HG03457 (cell line): ENCODE data around the gene THSD7B.
"Not testable (repeated sequence)": the region's sequence is repeated elsewhere in the genome, so short reads cannot be mapped to it uniquely, and the experiment has no call there.

ENCODE experiments used
- ATAC-seq: cut with Tn5 transposase; IDR thresholded peaks from one replicate; pipeline ENCODE4 v1.9.1; 2021; ENCODE audit warnings: moderate number of reproducible peaks; ENCODE audit not compliant: unreplicated experiment

Gene THSD7B

DNA sequence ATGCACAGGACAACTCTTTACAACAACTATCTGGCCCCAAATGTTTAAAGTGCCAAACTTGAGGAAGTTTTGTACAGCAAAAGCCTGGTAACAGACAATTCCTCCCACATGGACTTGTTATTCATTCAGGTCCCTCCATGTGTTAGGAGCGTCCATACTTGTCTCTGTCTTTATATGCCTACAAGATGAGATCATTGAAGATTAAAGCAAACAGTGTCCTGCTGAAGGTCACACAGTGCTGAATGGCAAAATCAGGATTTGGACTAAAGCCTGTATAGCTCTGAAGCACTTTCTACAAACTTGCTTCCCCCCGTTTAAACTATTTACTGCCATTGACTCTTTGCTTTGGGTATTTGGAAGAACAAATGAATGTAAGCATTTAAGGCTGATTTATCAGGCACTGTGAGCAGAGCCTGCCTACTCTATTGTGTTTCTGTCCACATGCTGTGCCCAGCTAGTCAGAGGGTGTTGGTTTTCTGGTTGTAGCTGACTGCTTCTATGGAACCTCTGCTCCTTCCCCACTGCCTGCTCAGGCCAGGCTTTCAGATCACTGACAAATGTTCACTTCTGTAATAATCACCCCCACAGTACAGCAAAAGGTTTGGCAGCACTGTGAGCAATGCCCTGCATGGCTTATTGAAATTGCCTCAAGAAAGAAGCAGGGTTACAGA lies 274.3 kb downstream of the THSD7B start:
- no peak for ATAC-seq

DNA sequence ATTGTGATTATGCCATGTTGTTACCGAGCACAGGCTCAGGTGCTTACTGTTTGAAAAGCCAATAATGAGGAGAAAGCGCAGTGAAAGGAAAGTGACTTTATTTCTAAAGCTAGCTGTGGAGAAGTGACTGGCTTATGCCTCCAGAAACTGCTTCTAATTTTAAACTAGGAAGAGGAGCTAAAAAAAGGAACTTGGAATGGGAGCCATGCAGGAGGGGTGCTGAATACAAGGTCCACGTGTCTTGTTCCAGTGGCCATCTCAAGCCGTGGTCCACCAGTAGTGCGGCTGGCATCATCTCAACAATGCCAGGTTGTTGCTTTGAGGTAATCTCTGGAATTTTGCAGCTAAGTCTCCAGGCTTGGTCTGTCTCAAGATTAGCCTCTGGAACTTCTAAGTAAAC lies 282.0 kb downstream of the THSD7B start:
- ATAC-seq: no peak

DNA sequence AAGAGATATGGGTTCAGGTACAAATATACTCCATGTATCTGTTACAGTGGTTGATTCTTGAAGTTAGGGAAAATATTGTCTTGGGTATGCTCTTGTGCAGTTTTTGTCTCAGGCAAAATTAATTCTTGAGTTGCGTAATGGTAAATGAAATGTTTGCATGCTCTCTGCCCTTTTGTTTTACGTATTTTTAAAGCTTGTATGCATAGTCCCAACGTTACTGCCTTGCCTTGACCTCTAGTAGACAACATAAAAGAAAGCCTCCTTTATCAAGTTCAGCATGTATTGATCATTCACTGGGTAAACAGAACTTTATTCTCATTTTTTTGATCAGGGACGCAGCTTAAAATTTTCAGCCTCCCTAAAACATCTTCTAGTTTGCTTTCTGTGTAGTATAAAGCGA lies 283.1 kb downstream of the THSD7B start:
- no peak for ATAC-seq

DNA sequence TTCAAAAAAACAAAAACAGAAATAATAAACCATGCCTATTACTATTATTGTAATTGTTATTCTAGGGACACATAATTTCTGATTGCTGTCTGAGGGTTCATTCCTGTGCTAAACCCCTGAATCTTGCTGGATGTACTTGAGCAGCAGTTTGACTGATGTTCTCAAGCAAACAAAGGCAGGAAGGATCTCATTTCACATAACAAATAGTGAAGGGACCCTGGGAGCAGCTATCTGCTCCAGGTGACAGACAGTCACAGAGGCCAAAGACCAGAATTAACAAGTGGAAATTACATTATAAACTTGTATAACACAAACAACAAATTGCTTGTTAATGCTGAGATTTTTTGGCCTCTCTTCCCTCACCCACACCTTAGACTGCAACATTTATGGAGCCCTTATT lies 284.2 kb downstream of the THSD7B start:
- no peak for ATAC-seq

DNA sequence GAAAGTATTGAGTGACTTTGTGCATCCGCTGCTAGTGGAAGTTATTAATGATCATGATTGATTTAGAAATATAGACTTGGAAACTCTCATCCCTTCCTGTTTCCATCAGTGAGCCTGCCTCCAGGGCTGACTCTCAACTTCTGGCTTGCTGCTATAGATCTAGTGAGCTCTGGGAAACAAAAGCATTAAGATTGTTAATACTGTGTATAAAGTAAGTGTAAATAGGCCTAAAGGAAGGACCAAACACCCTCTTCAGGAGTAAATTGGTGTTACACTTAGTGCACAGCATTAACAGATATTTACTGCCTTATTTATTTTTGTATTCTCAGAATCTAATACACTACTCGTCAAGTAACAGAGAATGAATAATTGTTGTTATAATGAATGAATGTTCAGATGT lies 285.6 kb downstream of the THSD7B start:
- ATAC-seq: no peak

DNA sequence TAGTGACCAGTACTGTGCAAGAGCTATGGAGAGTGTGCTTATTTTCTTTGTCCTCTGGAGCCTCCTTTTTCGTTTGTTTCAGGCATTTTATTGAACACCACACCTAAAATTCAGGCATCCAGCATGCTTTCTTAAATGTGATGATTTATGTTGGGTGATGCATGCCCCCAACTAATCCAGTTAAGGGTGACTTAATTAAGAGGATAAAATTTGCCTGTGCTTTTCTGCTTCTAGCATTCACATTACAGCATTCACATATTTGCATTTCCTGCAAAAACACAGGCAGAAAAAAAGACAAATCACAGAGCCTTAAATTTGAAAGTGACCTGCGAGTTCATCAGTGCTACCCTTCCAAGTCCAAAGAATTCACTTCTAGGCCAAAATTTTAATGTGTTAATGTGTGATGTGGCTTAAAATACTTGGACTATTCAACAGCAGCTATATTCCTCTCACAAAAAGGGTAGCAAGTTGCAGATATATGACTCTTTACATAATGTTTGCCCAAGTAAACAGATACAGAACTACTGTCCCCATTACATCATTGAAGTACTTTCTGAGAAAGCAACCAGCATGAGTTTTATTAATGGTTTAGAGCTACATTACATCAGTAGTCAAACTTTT lies 286.5 kb downstream of the THSD7B start:
- ATAC-seq: no peak

DNA sequence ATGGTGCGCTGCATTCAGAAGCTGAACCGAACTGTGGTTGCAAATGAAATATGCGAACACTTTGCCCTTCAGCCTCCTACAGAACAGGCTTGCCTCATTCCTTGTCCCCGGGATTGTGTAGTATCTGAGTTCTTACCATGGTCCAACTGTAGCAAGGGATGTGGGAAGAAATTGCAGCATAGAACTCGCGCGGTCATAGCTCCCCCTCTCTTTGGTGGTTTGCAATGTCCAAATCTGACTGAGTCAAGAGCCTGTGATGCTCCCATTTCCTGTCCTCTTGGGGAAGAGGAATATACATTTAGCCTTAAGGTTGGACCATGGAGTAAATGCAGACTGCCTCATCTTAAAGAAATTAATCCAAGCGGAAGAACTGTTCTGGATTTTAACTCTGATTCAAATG lies 291.4 kb downstream of the THSD7B start:
- no peak for ATAC-seq

DNA sequence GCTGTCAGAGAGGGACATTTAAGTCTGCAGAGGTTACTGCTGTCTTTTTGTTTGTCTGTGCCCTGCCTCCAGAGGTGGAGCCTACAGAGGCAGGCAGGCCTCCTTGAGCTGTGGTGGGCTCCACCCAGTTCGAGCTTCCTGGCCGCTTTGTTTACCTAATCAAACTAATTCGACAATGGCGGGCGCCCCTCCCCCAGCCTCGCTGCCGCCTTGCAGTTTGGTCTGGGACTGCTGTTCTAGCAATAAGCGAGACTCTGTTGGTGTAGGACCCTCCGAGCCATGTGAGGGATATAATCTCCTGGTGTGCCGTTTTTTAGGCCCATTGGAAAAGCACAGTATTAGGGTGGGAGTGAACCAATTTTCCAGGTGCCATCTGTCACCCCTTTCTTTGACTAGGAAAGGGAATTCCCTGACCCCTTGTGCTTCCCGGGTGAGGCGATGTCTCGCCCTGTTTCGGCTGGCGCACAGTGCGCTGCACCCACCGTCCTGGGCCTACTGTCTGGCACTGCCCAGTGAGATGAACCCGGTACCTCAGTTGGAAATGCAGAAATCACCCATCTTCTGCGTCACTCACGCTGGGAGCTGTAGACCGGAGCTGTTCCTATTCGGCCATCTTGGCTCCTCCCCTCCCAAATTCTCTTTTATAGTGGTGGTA lies 310.9 kb downstream of the THSD7B start:
- not testable (repeated sequence) for ATAC-seq

DNA sequence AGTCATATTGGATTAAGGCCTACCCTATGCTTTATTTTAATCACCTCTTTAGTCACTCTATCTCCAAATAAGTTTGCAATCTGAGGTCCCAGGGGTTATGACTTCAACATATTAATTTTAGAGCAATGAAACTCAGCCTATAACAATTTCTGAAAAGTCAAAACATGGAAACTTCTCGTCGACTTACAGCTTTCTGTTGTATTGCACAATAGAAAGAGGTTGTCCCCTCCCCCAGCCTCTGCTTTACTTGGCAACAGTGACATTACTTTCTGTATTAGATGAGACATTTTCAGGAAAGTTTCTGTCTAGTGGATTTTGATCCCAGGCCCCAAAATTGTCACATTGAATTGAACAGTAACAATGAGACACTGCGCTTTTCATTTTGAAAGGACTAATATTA lies 326.4 kb downstream of the THSD7B start:
- no peak for ATAC-seq

DNA sequence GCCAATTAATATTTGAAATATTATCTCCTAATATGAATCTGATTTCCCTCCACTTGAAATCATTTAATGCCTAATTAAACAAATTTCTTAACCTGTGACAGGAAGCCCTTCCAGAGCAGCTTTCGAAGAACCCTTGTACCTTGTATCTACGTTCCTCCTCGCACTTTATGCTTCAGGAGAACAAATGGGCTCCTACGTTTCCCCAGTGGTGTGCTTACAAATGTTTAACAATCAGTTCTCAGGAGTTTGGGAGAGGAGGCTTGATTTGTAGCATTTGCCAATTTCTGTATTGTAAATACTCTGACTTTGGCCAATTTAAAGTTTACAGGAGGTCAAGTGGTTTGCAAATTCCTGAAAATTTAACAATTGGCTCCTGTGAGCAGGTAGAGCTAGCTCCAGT lies 327.8 kb downstream of the THSD7B start:
- ATAC-seq: no peak

DNA sequence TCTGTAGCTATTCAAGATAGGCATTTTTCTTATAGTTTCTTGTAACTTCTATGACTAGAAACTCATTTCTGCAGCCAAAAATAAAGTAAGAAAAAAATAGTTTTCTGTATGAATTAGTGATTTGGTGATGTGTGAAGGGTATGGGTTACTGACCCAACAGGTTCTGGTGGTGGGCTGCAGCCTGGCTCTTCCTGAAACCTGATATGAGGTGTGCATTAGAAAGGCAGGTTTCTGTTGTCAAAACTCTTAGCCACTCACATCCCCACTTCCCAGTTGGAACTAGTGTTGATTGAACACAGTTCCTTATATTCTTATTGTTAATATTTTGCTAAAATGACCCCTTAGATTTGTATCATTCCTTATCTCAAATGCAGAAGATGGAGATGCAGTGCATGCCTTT lies 330.8 kb downstream of the THSD7B start:
- ATAC-seq: no peak

DNA sequence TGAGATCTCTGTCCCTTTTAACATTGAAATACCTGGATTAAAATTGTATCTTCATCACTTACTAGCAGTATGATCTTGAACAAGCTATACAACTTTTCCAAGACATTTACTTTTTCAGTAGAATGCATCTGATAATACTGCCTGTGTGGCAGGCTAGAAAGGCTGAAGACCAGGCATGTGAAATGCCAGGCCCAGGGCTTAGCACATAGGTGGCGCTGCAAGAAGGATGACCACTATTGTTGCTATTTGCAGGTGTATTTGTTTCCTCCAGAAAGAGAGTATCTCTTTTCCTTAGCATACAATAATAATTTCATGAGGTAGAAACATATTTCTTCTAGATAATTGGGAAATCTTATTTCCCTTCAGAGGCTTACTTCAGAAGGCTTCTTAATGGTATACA lies 331.3 kb downstream of the THSD7B start:
- ATAC-seq: no peak

DNA sequence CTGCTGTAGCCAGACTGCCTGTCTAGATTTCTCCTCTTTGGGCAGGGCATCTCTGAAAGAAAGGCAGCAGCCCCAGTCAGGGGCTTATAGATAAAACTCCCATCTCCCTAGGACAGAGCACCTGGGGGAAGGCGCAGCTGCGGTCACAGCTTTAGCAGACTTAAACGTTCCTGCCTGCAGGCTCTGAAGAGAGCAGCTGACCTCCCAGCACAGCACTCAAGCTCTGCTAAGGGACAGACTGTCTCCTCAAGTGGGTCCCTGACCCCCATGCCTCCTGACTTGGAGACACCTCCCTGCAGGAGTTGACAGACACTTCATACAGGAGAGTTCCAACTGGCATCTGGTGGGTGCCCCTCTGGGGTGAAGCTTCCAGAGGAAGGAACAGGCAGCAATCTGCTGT lies 336.5 kb downstream of the THSD7B start:
- not testable (repeated sequence) for ATAC-seq

DNA sequence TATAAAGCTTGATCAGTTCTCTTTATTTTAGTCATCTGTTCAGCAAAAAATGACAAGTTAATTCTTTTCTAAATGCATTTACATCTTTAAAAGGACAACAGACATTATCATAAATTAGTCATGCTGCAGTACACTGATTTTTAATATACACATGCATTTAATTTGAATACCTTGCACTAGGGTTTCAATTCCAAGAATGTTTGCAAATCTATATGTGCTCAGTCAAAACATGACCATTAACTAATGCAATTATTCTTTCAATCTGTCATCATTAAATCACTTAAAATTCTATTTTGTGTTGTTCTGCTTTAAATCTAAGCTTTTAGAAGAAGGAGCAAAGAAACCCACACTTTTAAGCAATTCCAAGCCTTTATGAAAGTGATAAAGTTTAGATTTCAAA lies 342.6 kb downstream of the THSD7B start:
- ATAC-seq: no peak

DNA sequence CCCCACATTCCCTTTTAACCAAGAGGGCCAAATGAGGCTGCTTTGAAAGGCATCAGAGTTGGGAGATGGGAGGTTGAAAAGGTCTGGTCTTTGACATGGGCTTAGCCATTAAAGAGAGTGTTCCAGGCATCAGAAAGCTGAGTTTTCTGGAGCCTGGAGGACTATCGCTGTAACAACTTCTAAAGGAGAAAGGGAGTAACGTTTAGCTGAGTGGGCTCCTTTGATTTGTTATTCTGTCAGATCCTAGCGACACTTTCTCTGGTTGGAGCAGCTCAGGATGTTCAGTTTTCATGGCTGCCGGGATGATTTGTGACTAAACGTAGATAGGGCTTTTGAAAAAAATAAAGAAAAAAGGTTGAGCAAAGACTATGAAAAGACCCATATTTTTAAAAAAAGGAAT lies 346.6 kb downstream of the THSD7B start:
- no peak for ATAC-seq

DNA sequence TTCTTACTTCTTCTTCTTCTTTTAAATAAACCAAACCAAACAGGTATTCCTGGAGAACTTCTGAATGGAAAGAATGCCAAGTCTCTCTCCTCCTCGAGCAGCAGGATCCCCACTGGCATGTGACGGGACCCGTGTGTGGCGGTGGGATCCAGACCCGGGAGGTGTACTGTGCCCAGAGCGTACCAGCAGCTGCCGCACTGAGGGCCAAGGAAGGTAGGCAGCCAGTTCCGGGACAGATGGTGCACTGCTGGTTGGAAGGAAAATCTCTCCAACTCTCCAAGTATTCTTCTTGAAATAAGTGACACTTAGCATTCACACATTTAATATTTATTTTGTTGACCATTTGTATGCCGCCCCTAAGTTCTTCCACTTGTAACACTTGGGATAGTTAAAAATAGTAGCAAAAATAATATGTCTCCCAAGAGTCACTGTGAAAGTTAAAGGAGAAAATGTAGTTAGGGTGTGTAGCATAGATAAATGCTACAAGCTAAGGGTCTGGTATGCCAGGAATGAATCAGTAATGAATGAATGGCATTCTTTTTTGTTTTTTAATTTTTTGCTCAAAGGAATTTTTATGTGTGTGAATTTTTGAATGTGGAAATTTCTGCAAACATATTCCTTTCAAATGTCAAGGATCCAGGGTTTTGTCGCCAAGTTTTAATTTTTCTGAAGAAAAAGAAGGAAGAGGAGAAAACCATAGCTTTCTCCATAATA lies 349.9 kb downstream of the THSD7B start:
- no peak for ATAC-seq

DNA sequence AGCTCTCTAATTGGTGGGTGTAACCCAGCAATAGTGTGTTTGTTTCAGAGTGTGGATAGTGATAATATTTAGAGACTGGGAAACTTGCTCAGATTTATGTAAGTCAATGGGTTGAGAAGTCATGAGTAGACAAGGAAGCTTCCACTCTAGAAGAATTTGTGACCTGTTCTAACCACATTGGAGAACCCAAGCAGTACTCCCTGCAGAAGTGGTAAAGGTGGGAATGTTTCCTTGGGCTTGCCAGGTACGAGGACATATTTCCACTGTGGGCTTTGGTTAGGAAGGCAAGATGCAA lies 350.4 kb downstream of the THSD7B start:
- ATAC-seq: no peak

DNA sequence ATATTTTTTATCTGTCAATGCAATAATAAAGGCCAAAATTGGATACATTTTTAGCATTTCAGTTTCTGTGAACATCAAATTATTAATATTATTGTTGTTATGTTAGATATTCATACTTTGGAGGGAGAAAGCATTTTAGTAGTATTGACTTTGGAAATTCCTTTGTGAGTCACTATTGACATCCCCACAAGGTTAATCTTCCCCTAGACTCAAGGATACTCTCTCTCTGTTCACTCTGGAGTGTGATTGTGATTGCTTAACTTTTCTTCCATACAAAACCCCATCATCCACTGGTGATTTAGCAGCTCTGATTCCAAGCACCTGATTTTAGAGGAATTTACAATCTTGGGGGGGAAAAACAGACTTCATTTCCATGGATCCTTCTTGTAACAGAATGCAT lies 352.0 kb downstream of the THSD7B start:
- ATAC-seq: no peak

DNA sequence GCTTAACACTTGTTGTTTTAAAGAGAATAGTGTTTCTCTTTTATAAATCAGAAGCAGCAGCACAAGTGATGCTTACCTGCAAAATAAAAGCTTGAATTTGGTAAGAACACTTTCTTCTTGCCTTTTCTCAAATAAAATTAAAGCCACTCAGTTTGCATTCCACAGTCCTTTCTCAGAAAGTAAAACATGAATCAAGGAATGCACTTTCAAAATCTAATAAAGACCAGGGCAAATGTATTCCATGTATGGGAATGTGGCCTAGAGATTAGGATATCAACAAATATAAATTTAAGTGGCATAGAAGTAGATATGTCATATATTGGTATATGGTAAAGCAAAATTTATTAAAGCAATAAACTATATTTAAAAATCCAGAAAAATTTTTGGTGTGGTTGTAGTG lies 352.8 kb downstream of the THSD7B start:
- ATAC-seq: no peak

DNA sequence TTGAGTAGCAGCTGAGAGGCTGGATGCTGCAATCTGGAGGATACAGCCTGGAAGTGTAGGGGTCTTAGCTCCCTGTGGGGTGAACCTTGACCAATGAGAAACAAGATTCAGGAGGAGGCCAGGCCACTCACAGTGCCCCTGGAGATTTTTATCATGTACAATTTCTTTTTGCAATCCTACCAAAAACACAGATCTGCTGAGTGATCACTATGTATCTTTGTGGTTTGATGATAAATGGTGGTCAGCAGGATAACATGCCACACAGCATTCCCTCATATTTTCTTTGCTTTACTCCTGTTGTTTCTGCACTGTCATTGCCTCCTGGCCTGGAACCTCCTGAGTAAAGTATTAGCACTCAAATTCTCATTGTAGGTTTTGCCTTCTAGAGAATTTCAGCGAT lies 357.9 kb downstream of the THSD7B start:
- ATAC-seq: no peak

DNA sequence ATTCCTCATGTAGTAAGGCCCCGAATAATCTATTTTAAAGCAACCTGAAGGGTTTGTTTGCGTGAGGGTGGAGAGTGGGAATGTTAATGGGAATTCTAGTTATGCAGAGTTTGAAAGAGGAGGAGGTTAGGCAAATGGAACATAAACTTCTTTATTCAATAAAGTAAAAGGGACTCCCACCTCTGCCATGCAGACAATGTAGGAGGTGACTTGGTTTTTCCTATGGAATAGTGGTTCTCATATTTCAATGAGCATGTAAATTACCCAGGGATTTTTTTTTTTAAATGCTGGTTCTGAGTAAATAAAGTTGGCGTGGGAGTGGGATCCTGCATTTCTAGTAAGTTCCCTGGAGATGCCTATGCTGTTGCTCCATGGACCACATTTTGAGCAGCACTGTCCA lies 367.9 kb downstream of the THSD7B start:
- no peak for ATAC-seq

DNA sequence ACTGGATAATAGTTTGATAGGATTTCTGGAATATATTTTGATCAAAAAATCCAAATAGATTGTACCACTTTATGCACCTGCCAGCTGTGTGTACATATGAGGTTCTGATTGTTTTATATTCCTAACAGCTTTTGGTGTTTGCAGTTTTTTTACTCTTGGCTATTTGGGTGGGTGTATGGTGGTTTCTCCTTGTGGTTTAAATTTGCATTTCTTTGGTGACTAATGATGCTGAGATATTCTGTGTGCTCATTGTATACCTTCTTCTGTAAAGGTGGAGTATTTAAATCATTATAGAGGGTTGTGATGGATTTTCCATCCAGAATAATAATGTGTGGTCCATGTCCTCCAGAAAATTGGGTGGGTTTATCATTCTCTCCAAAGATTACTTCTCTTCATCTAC lies 372.9 kb downstream of the THSD7B start:
- ATAC-seq: no peak
